HG03103 (cell line): Measurements from ENCODE around the gene KDM4B.
"Not testable (repeated sequence)": the region's sequence is repeated elsewhere in the genome, so short reads cannot be mapped to it uniquely, and the experiment has no call there.

ENCODE experiments used
- ATAC-seq: cut with Tn5 transposase; IDR thresholded peaks from one replicate; pipeline ENCODE4 v1.9.1; 2021; ENCODE audit warnings: low read depth; ENCODE audit not compliant: unreplicated experiment

Gene KDM4B

DNA sequence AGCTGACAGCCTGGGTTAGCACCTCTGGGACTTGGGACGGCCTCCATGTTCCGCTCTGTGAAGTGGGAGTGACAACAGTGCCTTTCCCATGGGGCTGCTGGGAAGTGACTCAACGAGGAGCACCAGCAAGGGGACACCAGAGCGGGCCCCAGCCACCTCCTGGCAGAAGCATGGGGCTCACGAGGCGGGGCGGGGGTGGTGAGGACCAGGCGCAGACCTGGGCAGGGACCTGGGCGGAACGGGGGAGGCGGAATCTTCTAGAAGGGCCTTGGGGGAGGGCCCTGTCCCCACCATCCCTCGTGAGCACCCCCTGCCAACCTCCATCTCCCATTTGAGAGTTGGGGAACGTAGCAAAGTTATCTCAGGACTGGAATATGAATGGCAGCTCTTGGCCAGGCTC lies 37.9 kb downstream of the KDM4B start:
- no peak for ATAC-seq

DNA sequence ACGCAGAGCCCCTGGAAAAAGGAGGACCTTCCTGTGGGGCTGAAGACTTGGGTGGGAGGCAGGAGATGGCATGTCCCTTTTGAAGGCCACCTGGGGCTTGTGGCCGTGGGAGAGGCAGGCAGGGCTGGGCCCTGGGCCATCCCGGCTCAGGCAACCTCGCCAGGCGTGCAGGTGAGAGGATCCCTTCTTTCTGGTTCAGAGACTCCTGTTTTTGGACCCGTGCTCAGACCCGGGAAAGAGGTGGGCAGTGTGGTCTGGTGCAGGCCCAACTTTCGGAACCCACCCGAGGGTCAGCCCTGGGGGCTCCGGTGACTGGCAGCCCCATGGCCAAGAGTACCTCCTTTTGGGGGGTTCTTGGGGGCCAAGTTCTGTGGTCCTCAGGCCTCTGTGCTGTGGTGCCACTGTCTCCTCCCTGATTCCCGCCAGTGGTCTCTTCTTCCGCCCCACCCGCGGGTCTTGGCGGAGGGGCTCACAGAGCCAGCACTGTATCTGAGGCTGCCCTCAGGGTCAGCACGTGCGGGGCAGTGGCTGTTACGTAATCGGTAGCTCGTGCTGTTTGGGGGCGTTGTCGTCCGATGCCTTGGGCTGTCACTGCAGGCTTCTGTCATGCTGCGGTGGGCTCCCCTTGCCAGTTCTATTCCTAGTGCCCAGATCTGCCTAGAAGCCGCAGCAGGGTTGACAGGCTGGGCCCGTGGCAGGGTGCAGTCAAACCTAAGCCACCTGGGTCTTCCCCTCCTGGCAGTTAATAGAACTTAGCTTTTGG lies 42.7 kb downstream of the KDM4B start:
- no peak for ATAC-seq

DNA sequence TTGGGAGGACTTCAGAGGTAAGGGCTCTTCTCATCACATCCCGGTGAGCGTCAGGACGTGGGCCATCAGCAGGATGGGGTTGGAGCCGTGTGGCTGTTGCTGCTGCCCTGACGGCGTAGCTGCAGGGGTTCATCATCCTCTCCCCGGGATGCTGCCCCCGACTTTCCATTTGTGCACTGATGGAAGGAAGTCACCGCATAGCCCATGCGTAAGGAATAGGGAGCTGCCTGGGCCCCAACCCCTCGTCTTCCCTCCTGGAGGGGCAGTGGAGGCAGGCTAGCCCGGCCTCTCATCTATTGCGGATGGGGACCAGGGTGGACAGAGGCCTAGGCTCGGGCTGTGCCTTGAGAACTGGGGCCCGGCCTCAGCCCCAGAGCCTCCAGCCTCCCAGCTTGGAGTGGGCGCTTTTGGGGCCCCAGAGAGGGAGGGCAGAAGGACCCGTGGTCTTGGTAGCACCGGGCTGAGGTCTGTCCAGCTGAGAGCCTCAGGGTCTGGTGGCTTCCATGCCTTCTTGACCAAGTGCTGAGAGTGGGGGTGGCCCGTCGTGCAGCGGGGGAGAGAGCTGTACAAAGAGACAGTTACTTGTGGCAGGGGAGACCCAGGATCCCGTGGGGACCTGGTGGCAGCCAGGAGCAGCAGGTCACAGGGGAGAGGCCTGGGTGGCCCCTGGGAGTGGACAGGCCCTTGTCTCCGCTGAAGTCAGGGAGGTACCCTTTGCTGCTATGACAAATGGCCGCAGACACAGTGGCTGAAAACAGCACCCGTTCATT lies 44.0 kb downstream of the KDM4B start:
- ATAC-seq: no peak

DNA sequence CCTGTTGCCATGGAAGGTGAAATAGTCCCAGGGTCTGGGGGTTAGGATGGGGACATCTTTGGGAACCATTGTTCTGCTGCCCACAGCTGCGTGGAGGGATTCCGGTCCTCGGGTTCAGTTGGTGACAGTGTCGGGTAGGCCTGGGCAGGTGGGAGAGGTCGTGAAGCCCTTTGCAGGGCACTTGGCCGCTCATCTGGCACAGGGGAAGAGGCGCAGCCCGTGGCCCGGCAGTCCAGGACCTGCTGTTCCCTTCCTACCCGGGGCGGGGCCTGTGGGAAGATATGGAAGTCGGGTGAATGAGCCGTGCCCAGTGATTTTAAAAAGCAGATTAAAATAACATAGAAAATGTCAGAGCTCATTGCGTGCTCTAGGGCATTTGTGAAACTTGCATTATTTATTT lies 44.8 kb downstream of the KDM4B start:
- no peak for ATAC-seq

DNA sequence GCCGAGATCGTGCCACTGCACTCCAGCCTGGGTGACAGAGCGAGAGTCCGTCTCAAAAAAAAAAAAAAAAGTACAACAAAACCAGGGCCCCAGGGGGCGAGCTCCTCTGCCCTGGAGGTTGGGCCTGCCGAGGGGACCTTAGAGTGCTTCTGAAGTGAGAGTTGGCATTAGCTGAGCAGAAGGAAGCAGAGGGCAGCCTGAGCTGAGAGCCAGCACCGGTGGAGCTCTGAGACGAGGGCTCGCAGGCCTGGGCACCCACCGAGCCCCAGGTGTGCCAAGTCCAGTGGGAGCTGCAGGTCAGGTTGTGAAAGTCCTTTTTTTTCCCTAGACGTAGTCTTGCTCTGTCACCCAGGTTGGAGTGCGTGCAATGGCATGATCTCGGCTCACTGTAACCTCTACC lies 46.0 kb downstream of the KDM4B start:
- ATAC-seq: no peak

DNA sequence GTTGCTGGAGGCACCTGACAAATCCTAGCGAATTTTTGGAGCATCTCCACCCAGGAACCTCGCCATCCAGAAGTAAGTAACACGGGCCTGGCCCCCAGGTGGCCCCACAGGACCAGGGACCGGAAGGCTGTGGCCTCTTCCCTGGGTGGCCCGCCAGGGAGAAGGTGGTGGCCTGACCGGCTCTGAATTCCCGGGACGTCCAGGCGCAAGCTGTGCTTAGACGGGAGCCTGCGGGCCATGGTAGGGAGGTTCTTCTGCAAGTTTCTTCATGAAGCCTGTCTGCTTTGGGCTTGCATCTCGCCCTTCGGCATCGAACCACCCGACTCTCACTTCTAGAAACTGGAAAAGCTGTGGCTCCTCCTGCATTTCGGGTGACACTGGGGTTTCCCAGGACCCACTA lies 47.4 kb downstream of the KDM4B start:
- ATAC-seq: no peak

DNA sequence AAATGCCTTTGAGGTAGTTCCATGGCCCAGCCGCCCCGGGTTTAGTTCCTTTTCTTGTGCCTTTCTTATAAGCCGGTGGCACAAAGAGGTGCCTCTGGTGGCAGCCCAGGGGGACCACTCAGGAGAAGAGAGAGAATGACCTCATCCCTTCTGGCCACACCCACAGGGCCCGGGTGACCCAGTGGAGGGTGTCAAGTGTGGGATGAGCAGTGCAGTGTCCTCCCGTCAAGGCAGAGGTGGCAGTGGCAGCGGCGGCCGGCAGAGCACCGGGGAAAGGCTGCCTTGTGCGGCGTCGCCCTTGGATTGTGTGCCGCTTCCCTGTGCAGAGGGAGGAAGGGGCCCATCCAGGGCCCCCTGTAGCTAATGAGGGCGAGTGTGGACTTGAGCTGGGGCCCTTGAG lies 47.9 kb downstream of the KDM4B start:
- ATAC-seq: no peak

DNA sequence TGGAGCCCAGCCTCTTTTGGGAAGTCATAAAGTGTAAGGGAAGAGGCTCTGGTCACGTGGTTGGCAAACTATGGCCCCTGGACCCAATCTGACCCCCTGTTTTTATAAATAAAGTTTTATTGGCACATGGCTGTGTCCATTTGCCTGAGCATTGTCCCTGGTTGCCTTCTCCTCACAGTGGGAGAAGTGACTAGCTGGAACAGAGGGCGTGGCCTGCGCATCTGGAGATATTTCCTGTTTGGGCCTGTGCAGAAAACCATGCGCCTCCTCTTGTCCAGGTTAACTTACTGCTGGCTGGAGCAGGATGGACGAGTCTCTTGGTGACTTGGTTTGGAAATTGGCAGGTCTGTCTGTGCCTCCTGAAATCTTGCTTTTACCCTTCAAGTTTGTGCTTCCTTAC lies 48.3 kb downstream of the KDM4B start:
- ATAC-seq: no peak

DNA sequence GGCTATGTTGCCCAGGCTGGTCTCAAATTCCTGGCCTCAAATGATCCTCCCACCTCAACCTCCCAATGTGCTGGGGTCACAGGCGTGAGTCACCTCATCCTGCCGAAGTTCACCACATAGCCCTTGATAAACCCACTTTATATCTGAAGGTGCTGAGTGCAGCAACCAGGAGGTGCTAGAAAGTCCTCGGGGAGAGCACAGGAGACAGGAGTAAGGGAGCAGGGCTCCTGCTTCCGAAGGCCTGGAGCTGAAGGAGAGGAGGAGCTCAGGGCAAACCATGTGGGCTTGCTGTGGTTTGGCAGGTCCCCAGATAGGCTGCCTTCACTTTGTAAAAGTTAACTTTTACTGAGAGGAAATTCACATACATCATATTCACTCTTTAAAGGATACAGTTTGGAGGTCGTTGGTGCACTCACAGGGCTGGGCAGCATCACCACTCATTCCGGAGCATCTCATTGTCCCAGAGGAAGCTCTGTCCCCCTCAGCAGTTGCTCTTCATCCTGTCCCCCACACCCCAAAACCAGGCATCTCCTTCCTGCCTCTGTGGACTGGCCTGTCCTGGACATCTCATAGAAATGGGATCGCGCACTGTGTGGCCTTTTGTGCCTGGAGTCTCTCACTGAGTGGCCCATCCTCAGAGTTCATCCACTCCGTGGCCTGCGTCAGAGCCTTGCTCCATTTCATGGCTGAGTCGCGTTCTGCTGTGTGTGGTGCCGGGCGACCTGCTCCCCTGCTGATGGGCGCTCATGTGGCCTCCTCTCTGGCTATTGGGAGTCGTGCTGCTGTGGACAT lies 49.5 kb downstream of the KDM4B start:
- ATAC-seq: no peak

DNA sequence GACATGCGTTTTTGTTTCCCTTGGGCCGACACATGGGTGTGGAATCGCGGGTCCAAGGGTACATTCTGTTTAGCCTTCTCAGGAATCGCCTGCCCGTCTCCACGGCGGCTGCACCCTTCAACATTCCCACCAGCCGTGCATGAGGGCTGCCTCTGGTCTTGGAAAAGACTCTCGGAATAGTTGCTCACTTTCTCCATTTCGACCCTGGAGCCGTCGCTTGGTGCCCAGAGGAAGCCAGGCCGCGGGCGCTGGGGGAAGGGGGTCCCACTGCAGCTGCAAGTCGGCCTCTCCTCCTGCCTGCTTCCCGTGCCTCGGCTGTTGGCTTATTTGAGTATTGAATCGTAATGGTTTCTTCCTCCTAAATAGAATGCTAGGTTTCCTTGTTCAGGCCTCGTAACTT lies 51.5 kb downstream of the KDM4B start:
- no peak for ATAC-seq

DNA sequence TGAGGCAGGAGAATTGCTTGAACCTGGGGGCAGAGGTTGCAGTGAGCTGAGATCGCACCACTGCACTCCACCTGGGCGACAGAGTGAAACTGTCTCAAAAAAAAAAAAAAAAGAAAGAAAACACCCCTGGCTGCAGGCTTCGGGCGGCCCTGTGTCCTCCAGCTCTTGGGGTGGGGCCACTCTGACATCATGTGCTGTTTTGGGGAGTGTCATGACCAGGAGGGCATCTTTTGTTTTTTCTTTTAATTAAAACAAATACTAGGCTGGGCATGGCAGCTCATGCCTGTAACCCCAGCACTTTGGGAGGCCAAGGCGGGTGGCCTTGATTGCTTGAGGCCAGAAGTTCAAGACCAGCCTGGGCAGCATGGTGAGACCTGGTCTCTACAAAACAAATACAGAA lies 52.1 kb downstream of the KDM4B start:
- no peak for ATAC-seq

DNA sequence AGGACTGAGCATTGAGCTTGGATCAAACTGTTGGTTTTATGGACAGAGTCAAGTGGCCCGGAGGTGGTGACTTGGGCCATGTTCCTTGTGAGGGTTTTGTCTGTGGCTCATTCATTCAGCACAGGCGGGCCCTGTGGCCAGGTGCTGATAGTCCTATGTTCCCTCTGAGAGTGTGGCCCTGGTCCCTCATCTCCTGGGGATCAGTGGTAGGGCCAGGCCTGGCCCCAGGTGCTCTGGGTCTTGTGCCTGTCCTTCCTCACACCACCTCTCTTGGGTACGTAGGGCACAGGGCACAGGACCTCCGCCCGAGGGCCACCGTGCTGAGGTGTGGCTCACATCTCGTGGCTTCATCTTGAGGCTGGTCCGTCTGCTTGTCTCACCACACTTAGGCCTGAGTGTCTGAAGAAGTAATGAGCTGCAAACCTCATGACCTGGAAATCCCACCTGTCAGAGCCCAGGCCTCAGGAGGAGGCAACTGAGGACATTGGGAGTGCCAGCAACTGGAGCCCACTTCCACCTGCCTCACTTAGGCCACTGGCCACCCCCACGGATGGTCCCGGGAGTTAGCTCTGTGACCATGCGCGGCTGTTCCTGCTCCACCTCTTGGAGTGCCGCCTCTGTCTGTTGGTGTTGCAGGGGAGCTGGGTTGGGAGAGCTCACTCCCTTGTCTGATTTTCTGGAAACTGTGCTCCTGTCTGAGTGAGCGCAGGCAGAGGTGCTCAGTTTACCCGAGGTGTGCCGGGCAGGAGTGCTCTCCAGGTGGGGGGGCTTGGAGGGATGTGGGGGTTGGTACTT lies 53.4 kb downstream of the KDM4B start:
- no peak for ATAC-seq

DNA sequence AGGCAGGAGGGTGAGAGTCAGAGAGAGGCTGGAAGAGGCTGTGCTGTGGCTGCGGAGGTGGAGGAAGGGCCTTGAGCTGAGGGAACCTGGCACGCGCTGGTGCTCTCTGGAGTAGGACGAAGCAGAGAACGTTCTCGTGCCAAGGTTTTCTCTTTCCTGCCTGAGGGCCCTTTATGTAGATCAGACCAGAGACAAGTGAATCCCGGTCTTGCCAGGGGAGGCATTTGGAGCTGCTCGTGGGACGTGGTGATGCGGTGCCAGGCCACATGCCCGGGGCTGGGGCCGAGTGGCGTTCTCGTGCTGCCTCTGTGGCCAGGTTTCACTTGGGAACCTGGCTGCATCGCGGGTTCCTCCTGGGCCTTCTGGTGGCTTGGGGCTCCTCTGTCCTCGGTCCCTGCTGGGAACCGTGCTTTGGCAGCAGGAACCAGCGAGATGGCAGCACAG lies 54.2 kb downstream of the KDM4B start:
- no peak for ATAC-seq

DNA sequence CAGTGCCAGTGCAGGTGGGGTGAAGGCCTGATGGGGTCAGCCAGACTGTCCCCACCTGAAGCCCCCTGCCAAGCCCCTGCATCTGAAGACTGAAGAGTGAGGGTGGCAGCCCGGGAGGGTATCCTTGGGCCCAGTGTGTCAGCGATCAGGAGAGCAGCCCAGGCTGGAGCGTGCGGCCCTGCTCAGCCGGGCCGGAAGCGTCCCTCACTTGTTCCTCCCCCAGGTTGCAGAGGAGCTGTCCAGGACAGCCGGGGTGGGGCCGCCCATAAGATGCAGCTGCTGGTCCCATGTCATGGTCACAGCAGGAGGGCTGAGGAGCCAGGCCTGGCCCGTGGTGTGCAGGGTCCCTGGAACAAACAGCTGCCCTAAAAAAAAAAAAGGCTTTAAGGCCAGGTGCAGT lies 55.4 kb downstream of the KDM4B start:
- no peak for ATAC-seq

DNA sequence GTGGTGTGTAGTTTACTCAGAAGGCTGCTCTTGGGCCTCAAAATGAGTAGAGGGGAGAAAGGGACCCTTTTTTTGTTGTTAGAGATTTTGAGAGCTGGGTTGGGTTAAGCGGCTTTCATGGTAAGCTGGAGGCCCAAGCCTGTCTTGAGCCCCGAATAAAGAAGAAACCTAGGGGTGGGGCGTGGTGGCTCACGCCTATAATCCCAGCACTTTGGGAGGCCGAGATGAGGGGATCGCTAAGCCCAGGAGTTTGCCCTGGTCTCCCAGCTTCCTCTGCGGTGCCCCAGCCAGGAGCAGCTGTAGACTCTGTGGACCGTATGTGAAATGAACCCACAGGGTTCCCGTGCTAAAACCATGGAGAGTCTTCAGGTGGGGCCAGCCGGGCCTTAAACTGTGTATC lies 56.1 kb downstream of the KDM4B start:
- no peak for ATAC-seq

DNA sequence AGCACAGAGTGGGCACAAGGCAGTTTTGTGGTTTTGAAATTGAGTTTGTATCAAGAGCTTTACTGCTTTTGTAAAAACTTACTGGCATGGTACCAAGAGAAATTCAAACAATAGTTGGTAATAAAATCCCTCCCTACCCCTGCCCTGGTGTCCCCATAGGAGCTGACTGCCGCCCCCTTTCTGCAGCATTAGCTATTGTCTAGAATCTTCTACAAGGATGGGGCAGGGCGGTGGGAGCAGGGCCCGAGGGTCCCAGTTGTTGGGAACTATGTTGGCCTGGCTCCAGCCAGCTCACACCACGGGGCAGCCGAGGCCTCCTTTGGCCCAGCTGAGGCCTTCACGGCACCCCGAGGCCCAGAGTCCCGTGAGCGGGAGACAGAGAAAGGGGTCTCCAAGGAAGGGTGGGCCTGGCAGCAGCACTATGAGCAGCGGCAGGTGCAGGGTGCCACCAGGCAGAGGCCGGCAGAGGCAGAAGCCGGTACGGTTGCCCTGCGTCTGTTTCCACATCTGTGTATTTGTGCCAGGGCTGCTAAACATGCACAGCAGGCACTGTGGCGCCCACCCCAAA lies 57.9 kb downstream of the KDM4B start:
- ATAC-seq: no peak

DNA sequence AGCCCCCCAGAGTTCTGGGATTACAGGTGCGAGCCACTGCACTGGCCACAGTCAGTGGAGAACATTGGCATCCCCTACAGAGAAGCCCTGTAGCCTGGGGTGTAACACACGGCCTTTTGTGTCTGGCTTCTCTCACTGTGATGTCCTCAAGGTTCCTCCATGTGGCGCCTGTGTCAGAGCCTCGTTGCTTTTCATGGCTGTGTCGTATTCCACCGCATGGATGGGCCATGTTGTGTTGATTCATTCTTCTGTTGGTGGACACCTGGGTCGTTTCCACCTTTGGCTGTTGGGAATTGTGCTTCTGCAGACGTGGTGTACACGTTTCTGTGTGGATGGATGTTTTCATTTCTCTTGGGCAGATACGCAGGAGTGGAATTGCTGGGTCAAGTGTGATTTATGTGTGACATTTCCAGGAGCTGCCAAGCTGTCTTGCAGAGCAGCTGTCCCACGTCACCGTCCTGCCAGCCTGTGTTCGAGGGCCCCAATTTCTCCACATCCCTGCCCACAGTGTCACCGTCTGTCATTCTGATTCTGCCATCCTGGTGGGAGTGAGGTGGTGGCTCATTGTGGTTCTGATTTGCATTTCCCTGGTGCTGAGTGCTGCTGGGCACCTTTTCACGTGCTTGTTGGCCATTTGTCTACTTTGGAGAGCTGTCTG lies 59.4 kb downstream of the KDM4B start:
- no peak for ATAC-seq

DNA sequence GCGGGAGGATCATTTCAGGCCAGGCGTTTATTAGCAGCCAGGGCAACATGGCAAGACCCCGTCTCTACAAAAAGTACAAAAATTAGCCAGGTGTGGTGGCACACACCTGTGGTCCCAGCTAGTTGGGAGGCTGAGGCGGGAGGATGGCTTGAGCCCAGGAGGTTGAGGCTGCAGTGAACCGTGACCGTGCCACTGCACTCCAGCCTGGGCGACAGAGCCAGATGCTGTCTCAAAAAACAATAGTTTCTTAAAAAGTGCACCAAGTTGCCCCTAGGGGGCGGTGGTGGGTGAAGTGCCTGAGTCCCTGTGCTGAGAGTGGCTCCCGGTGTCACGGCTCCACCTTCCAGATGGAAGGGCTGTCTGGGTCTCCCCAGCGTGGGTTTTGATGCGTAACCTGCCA lies 60.7 kb downstream of the KDM4B start:
- ATAC-seq: not testable (repeated sequence)

DNA sequence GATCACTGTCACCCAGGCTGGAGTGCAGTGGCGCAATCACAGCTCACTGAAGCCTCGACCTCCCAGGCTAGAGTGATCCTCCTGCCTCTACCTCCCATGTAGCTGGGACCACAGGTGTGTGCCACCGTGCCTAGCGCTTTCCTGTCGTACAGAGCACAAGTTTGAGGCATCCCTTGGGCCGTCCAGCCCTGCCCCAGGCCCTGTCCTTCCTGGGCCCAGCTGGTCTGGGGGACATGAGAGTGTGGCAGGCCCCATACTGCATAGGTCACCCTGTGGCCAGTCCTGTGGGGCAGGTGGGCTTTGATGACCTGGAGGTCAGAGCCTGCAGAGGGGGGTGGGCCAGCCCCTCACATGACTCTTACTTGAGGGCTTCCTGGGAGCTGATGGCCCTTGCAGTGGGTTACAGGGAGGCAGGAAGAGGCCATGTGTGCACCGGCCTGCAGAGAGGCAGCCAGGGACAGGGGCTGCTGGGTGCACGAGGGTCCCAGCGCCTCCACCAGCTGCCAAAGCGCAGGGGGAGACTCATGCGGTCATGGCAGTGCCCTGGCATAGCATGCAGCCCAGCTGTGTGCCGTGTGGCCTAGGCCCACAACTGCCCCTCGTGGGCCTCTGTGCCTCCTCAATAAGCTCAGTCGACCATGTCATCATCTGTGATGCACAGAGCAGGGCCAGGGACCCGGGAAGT lies 61.4 kb downstream of the KDM4B start:
- no peak for ATAC-seq
